Measurements from ENCODE around the gene GAS6. TPM values are rescaled to one million over a fixed set of nuclear protein-coding genes. Genes with fewer than 3 reads are reported as not detected.

The GAS6 gene
- total RNA-seq, 1 experiment from 2014 or later, result 49.4 TPM

DNA sequence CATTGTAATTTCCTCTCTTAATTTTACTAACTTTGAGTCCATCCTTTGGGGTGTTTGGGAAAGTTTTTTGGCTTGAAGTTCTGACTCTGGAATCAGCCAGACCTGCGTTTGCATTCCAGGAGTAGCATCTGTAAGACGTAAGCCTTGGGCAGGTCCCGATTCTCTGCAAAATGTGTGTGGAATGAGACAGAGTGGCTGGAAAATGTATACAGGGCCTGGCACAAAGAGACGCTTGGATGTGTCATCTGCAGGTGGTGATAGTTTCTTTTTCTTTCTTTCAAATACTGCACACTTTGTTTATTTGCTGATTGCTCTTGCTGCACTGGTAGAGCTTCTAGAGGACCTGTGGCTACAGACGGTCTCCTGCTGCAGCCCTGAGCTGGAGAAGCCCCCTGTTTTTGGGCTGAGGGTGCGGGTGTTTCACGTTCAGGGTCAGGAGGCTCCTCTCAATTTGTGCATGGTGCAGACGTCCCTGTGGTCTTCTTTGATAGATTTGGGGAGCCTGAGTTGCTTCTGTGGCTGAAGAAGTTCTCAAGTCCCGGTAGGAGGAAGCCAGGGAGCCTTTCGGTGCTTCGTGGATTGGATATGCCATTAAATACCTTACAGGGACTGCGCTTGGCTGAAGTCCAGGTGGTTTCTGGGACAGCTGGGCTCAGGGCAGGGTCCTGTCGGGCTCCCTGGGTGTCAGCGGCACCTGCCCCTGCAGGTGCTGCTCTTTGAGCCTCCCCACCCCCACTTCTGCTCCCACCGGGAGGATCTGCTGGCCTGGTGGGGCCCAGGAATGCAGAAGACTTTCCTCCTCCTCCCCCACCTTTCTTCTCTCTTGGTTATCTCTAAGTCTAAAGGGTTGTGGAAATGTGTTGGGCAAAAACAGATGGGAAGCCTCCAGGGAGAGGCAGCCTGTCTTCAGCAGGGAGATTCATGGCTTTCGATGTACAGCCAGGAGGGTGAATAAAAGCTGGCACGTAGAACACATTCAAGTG, 44.0 kb upstream of the GAS6 start:
- no peak overlapping the region for H3K9ac ChIP-seq (ENCODE audit: low read length)
- H3K36me3 ChIP-seq (ENCODE audit: control insufficient read depth in 1 of 2, insufficient read depth in 2 of 2, low read length in 2 of 2), result no peaks in the 10 kb centered on the region
- TF ChIP-seq EZH2 (IDR thresholded peaks at IDR 0.05) (no peak), TCF7L2 (IDR thresholded peaks at IDR 0.05; ENCODE audit: borderline replicate concordance, extremely low read depth, insufficient read depth, insufficient read length) (no peak), RAD21 (IDR thresholded peaks at IDR 0.05; ENCODE audit: low read depth) (no peak), POLR2AphosphoS5 (IDR thresholded peaks at IDR 0.05; ENCODE audit: low read depth, low read length) (no peak), CTCF (IDR thresholded peaks at IDR 0.05 in 2 of 3, conservative IDR thresholded peaks at IDR 0.05 in 1 of 3; ENCODE audit: borderline replicate concordance in 1 of 3, insufficient read depth in 1 of 3, low read depth in 2 of 3, low read length in 2 of 3) (no peak), ATF3 (IDR thresholded peaks at IDR 0.05) (no peak), CEBPB (IDR thresholded peaks at IDR 0.05; ENCODE audit: low read depth) (no peak), ZNF274 (IDR thresholded peaks at IDR 0.05; ENCODE audit: low read depth, low read length) (no peak)
- DNase-seq (ENCODE audit: low read depth, low spot score) (no peak), ATAC-seq (no peak)
- CTCF ChIA-PET, result no interaction called here
- RAD21 ChIA-PET (ENCODE audit: low non-redundant PET in 1 of 2, low total read pairs in 2 of 2, uncharacterized antibody in 2 of 2, unreplicated experiment in 2 of 2), result no interaction called here
- POLR2A ChIA-PET, result no interaction called here
- no peak overlapping the region for H2AFZ ChIP-seq (ENCODE audit: low read depth, low read length, poor library complexity, severe bottlenecking)
- no peaks in the 10 kb centered on the region for H3K9me2 ChIP-seq (ENCODE audit: insufficient read depth)
- H3K27ac ChIP-seq (ENCODE audit: low read depth, low read length), result no peak overlapping the region
- H4K20me1 ChIP-seq (ENCODE audit: insufficient read depth), result no peaks in the 10 kb centered on the region
- H3K4me3 ChIP-seq (replicated peaks in 1 of 2; ENCODE audit: low read depth in 1 of 2, low read length in 2 of 2), result no peak overlapping the region
- no peaks in the 10 kb centered on the region; a peak in 1 of 4 replicates for H3K4me1 ChIP-seq (ENCODE audit: control insufficient read depth in 1 of 2, insufficient read depth in 2 of 2, low read length in 2 of 2)
- no peaks in the 10 kb centered on the region for H3K79me2 ChIP-seq (ENCODE audit: insufficient read depth, low read length)
- H3K4me2 ChIP-seq (ENCODE audit: low read length), result no peak overlapping the region
- H3K9me3 ChIP-seq (ENCODE audit: control insufficient read depth in 1 of 2, insufficient read depth in 1 of 2, low read depth in 1 of 2, low read length in 2 of 2), result no peaks in the 10 kb centered on the region; a peak in 1 of 4 replicates
- intact Hi-C loops (cut with micrococcal nuclease), result no loop called here
- no peaks in the 10 kb centered on the region for H3K27me3 ChIP-seq (ENCODE audit: insufficient read depth, low read length)
- no TSS peak for BruUV-seq (replicated peaks)

All from HCT116 (cell line).